Measurements from ENCODE around the gene ATL1. TPM values are rescaled to one million over a fixed set of nuclear protein-coding genes. Genes with fewer than 3 reads are reported as not detected.

Gene ATL1
- 1.2 TPM for total RNA-seq

- intact Hi-C loops (cut with DNase I): loop anchor here (2.0 to 5.0 kb wide), 3 partner anchors 17 to 107 kb away; partner anchors contain the start of genes MAP4K5 and SAV1
- H3K27me3 ChIP-seq: no peaks in the 10 kb centered on the region
- peak within 1 kb of the TSS; percentile 91 to 93 for H3K27ac ChIP-seq
- peak within 1 kb of the TSS; percentile 60 to 78 for H3K4me3 ChIP-seq
- peak; percentile 15 to 86 for DNase-seq (ENCODE audit: low spot score in 2 of 2)
- H3K36me3 ChIP-seq: no peaks in the 10 kb centered on the region
- peaks cover 0 to 8% of the 10 kb centered on the region in 2 donors for H3K4me1 ChIP-seq
- H3K9me3 ChIP-seq: no peaks in the 10 kb centered on the region
- TF ChIP-seq CTCF (IDR thresholded peaks at IDR 0.05): no peak
Observed at GRCh38 chr14:50559990-50560930, at the start of gene ATL1. ATL1 (plus strand) TSS chr14:50560145; CDS start chr14:50560266, 121 bp downstream.

- Histone ChIP-seq H3K9me3 (no peaks in the 10 kb centered on the region), H3K4me1 (peaks cover 0 to 3% of the 10 kb centered on the region in 2 donors), H3K4me3 (no peak overlapping the region), H3K27ac (no peak overlapping the region), H3K36me3 (no peaks in the 10 kb centered on the region), H3K27me3 (no peaks in the 10 kb centered on the region)
- no peak for TF ChIP-seq CTCF (IDR thresholded peaks at IDR 0.05)
- no peak for DNase-seq (ENCODE audit: low spot score in 2 of 2)
- intact Hi-C loops (cut with DNase I): no loop called here
Observed at GRCh38 chr14:50510157-50510556, 49.8 kb upstream of the ATL1 start.

- H3K4me3 ChIP-seq: no peak overlapping the region
- H3K27me3 ChIP-seq: no peaks in the 10 kb centered on the region
- H3K36me3 ChIP-seq: no peaks in the 10 kb centered on the region
- H3K27ac ChIP-seq: no peak overlapping the region
- H3K4me1 ChIP-seq: peaks cover 0 to 3% of the 10 kb centered on the region in 2 donors
- DNase-seq (ENCODE audit: low spot score in 2 of 2): no peak
- H3K9me3 ChIP-seq: no peaks in the 10 kb centered on the region
- no peak for TF ChIP-seq CTCF (IDR thresholded peaks at IDR 0.05)
- intact Hi-C loops (cut with DNase I): no loop called here
Observed at GRCh38 chr14:50512463-50512862, 47.5 kb upstream of the ATL1 start.

GRCh38 chr14:50516091-50516490 lies 43.9 kb upstream of the ATL1 start:
- Histone ChIP-seq H3K36me3 (no peaks in the 10 kb centered on the region), H3K27ac (no peak overlapping the region), H3K27me3 (no peaks in the 10 kb centered on the region), H3K4me3 (no peak overlapping the region), H3K9me3 (no peaks in the 10 kb centered on the region), H3K4me1 (peaks cover 0 to under 1% of the 10 kb centered on the region in 2 donors)
- TF ChIP-seq CTCF (IDR thresholded peaks at IDR 0.05): no peak
- no peak for DNase-seq (ENCODE audit: low spot score in 2 of 2)
- intact Hi-C loops (cut with DNase I): no loop called here

GRCh38 chr14:50520947-50521815 lies 38.8 kb upstream of the ATL1 start:
- no peak for DNase-seq (ENCODE audit: low spot score in 2 of 2)
- Histone ChIP-seq H3K27me3 (no peaks in the 10 kb centered on the region), H3K36me3 (no peaks in the 10 kb centered on the region), H3K4me1 (peaks cover 0 to 9% of the 10 kb centered on the region in 2 donors), H3K27ac (peak overlapping the region; percentile 37 to 69), H3K9me3 (no peaks in the 10 kb centered on the region), H3K4me3 (no peak overlapping the region)
- TF ChIP-seq CTCF (IDR thresholded peaks at IDR 0.05): no peak
- intact Hi-C loops (cut with DNase I): no loop called here
